Activated T-helper 1 cell treated with Interleukin-2 at 50 U/mL for 16 hours (primary cell): ENCODE results near the gene ASAP2.

ENCODE experiments used
- DNase-seq: peaks from one replicate; pipeline ENCODE4 v3.0.0-alpha.2; 2020; ENCODE audit warnings: low read depth

ASAP2 gene

DNA sequence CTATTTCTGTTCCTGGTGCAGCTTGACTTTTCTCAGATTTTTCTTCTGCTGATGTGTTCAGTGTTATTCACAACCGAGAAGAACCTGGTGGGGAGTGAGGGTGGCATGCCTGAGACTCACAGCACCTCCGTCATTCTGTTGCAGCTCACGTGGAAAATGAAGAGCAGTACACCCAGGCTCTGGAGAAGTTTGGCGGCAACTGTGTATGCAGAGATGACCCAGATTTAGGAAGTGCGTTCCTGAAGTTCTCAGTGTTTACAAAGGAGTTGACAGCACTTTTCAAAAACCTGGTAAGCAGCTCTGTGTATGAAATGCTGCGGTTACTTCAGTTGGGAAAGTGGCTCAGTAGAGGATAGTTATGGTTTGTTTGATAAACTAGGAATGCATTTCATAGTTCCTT is 90.5 kb downstream of the ASAP2 start:
- DNase-seq: no peak

DNA sequence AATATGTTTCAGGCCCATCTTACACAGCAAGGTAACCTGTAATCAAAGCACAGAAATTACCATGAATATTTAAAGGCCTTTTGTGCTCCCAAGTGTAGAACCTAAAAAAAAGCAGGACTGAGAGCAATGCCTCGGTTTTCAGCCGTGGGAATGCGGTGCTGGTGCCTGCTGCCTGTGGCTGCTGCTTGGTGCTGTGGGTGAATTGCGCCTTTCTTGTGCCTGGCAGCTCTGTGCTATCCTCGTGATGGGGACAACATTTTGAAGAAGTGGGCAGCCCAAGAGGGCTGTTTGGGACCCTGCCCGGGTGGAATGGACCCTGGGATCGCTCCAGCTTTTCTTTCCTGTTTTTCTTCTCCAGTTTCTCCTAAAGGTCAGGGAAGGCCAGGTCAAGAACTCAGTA is 91.2 kb downstream of the ASAP2 start:
- DNase-seq: no peak

DNA sequence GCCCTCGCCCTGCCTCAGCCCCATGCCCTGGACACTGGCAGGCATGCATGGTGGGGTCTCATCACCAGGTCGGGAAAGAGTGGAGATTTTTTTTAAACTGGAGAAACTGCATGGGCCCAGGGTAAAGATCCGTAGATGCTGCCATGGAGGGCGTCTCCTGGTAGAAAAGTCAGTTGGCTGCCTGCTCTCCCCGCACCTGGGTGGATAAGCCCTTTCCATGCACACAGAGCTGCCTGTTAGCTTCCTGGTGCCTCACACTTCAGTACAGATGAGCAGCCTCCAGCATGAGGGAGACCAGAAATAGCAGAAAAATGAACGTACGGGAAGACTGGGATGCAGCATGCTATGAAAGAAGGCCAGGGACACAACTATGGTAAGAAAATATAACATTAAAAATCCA is 92.0 kb downstream of the ASAP2 start:
- DNase-seq: no peak

DNA sequence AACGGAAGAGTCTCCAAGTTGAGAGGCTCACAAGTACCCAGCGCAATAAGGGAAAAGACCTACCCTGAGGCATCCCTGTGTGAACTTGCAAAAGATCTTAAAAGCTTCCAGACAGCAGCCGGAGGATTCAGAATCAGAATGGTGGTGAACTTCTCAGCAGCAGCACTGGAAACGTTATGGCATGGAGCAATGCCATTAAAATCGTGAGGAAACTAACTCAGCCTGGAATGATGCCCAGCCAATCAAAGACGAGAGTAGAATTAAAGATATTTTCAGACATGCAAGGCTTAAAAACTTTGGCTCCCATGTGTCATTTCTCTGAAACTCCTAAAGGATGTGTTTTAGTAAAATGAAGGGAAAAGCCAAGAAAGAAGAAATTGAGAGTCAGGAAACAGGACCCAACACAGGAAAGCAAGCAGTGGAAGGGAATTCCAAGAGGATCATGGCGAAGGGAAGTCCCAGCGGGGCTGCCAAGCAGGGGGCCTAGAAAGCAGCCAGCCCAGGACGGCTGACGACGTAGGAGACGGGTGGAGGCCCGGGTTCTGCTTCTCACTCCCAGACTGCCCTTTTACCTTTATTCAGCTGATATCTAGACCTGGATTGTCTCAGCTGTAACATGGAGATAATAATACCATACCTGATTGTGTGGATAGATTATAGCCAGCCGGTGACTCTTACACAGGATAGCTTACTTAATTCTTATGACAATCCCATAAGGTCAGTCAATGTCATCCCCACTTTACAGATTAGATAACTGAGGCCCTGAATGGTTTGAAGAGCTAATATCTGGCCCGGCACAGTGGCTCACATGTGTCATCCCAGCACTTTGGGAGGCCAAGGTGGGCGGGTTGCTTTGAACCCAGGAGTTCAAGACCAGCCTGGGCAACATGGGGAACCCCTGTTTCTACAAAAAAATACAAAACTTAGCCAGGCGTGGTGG is 92.8 kb downstream of the ASAP2 start:
- DNase-seq: no peak

DNA sequence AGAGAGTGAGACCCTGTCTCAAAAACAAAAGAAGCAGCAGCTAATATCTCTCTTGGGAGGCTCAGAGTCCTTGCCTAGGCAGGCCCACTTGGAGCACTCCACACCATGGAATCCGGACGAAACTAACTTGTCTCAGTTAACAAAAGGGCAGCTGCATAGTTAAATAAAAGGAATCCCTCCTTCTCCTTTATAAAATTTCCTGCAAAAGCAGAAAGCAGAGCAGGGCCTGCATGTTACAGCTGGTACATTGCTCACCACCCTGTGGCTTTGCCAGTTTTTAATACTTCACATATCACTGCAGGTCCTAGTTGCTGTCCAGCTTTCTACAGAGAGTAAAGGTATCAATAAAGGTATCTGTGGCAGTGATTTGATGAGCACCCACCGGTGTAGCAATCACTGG is 93.6 kb downstream of the ASAP2 start:
- DNase-seq: no peak

DNA sequence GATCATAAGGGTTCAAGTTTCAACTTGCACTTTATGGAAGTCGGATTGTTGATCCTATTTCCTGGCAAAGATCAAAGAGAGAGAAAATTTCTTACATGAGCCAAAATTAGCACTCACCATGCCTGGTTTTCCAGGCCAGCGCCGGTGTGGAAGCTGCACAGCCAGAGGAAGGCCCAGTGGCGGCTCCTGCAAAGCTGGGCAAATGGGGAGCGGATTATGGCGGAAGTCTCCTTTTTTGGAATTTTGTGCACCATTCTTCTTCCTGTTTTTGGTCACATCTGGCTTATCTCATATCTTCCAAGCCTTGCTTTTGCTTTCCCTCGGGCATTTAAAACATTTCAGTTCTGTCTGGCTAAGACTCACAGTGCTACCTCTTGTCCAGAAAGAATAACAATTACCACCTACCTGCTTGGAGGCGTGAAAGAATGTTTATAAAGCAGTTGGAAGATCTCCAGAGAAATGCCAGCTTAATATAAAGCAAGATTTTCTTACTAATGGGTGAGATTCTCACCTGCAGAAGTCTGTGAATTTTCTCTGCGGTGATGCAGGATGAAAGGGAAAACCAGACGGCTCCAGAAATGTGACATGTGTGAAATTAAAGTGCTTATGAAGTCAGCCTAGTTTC is 94.3 kb downstream of the ASAP2 start:
- DNase-seq: no peak

DNA sequence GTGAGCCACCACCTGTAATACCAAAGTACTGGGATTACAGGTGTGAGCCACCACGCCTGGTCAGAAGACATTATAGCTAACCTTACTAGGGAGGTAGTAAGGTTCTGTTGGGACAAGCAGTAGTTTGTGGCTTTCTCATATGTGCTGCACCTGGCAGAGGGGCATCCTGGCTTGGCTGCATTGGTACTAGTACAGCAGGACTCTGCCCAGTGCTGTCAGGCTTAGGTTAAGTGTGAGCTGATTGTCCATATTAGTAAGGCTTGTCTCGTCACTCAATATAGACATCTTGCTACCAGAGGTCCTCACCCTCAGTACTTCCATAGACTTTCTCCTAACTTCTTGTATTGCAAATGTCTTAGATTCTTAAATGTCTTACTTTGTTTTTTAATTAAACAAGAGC is 96.1 kb downstream of the ASAP2 start:
- no peak for DNase-seq

DNA sequence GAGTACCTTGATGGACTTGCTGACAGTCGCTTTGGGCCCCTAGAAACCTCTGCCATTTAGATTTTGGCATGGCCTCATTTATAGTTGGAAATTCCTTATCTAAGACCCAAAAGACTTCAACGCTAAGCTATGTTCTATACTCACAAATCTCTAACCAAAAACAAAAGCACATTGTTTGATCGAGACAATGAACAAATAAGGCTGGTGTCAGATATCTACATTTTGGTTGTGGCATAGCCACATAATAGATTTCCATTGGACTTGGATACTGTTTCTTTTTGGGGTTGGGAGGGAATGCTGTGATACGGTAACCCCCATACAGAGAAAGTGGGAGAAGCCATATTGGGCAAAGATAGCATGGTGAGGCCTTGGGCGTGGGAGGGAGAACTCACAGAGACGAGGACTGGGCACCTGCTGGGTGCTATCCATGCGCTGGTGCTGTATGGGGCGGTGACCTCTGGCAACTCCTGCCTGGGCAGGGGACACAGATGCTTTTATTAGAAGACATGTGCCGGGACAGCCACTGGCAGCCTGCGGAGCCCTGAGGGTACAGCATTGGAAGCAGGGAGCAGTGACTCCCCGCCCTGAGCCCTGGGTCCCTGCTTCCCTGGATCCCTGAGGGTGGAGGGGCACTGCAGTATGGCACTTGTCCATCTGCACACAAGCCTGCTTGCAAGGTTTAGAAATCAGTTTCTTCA is 97.1 kb downstream of the ASAP2 start:
- DNase-seq: no peak

DNA sequence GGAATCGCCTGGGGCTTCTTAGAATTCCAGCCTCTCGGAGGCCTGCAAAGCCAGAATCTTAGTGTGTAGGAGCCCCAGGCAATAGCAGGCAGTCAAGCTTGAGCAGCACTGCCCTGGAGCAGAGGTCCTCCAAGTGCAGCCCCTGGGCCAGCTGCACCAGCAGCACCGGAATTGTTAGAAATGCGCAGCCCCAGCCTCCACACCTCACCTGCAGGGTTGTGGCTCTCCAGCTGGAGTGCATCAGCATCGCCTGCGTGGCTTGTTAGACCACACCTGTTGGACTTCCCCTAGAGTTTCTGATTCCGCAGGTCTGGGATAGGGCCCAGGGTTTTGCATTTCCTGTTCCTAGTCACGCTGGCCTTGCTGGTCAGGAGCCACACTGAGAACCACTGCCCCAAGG is 100.3 kb downstream of the ASAP2 start:
- DNase-seq: no peak

DNA sequence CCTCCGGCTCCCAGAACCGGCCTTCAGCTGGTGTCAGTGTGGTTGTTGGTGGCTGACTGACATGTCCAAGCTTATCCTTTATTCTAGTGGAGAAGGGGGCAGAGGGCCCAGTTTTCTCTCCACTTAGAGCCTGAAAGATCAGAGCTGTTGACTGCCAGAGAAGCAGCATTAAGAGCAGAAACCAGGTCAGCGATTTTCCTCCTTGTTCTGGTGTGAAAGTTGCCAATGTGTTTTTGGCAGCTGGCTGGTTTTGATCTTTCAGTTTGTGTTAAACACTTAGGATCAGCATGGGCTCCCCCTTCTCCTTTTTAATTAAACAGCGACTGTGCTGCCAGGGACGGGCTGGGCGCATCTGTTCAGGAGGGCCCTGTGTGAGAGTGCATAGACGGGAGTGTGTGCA is 100.9 kb downstream of the ASAP2 start:
- DNase-seq: no peak

DNA sequence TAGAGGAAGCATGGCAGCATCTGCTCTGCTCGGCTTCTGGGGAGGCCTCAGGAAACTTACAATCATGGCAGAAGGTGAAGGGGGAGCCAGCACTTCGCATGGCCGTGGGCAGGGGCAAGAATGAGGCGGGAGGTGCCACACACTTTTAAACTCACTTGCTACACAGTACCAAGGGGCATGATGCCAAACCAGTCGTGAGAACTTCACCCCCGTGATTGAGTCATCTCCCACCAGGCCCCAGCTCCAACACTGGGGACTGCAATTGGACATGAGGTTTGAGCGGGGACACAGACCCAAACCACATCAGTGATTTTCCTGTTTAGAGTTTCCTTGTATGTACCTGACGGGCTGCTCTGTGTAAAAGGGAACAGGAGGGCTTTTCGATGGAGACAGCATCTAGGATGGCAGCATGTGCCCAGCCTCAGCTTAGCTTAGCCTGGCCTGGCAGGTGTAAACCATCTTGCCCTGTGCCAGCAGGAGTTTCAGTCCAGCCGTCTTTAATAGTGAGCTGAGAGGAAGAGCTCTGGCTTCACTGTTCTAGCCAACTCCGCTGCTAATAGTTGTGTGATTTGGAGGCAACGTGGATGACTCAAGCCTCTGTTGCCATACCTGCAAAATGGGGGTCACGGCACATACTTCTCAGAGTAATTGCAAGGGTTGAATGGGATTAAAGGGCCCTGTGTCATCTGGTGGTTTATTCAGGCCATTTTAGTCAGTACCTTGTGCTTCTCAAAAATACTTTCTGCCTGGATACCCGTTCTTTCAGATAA is 101.8 kb downstream of the ASAP2 start:
- DNase-seq: no peak

DNA sequence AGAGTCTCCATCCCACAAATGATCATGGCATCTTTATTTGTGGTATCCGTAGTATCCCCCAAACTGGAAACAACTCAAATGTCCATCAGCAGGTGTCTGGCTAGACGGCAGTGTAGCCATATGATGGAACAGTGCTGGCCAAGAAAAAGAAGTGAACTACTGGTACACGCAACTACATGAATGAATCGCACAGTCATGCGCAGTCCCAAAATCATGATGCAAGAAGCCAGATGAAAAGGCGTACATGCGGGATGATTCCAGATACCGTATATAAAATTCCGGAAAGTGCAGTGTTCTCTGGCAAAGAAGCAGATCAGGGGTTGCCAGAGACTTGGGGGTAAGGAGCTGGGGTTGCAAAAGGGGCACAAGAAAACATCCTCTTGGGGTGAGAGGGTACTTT is 102.5 kb downstream of the ASAP2 start:
- DNase-seq: no peak

DNA sequence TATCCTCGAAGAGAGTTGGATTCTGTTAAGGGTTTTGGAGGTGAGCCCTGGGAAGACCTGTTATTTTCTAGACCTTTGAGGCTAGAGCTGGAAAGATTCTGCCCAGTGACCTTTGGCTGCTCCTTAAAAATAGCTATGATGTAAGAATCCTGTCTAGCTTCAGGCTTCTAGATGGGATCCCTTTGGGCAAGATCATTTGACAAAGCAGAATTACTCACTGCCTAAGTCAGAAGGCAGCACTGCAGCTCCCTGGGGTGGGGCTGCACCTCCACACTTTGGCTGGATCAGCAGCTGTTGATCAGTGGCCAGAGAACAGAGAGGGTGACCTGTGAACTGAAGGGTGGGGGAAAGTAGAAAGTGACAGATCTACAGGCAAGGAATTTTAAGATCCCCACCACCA is 103.8 kb downstream of the ASAP2 start:
- no peak for DNase-seq

DNA sequence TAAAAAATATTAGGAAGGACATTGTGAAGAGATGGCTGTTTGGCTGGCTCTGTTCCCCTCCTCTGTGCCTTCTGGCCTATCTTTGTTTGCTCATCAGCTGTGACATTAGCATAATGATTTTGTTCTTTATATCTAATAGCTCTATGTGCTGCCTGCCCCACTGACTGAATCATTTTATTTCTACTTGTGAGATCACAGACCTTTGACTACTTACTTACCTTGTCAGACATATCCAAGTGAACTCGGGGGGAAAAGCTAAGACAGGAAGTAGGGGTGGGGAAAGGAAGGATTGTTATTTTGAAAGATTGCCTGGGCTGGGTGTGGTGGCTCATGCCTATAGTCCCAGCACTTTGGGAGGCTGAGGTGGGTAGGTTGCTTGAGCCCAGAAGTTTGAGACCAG is 104.2 kb downstream of the ASAP2 start:
- no peak for DNase-seq

DNA sequence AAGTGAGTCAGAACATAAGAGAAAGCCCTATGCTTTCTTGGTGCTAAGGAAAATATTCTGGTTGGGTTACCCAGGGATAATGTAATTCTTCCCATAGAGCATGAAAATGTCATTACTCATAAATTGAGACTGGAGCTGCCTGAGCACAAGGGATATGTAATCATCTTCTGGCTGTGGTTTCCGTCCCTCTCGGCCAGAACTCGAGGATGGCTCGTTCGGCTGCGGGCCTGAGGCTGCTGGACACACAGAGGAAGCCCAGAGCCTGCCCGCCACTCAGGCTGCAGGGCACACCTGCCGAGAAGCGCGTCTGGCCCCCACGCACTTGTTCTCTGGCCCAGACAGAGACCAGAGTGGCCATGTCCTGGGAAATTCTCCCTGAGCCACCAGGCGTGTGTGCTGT is 104.9 kb downstream of the ASAP2 start:
- DNase-seq: no peak

DNA sequence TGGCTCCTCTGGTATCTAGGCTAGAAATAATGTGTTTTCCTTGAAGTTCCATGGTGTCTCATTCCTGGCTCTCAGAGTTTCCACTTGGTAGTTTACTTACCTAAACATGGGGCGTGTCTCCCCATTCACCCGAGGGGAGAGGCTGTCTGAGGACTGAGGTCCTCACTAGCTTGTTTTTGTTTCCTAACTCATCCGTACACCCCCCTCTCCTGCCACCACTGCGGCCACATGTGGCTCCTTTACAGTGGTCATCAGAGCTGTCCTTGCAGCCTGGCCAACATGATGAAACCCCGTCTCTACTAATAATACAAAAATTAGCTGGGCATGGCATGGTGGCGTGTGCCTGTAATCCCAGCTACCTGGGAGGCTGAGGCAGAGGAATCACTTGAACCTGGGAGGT is 106.0 kb downstream of the ASAP2 start:
- no peak for DNase-seq

DNA sequence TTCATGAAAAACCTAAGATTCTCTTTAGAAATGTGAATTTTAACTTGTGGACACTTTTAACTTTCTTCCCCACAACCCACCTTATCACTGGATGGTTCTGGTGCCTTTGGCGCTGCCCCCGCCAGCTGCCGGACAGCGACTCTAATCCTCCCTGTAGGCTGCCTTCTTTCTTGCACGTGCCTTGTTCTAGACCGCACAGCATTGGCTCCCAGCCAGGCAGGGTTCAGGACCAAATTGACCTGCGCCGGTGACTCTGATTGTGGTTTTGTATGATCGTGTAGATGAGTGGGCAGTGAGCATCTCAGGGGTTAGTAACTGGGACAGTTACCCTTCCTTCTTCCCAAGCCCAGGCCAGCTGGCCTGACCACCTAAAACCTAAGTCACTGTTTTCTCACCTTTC is 106.8 kb downstream of the ASAP2 start:
- no peak for DNase-seq

DNA sequence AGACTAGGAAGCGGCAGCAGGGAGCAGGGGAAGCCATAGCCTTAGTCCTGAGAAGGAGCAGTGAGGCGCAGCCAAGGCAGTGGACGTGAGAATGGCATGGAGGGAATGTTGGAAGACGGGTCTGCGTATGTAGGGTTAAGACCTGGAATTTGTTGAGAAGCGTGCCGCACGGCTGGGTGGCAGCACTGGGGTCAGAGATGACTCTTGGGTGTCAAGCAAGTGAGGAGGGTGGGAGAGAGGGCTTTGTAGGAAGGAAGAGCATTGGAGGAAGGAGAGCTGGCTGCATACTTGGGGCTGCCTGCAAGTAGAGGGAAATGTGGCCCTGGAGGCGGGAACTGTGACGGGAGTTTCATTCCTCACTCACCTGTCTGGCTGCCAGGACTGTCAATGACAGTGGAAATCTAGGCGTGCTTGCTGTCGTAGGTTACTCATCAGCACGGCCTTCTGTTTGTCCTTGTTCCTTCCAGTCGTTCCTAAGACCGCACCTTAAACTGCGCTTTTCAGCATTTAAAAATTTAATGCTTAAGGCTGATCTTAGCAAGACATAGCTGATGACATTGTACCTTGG is 108.8 kb downstream of the ASAP2 start:
- no peak for DNase-seq

DNA sequence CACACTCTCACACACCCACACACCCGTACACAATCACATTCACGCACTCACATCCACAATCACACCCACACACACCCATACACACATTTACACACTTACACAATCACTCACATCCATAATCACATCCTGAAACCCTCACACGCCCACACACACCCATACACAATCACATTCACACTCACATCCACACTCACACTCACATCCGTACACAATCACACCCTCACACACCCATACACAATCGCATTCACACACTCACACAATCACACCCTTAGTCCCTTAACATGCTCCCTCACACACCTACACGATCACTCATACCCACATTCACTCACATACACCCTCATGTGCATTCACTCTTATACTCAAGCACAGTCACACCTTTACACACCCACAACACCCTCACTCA is 110.9 kb downstream of the ASAP2 start:
- no peak for DNase-seq

DNA sequence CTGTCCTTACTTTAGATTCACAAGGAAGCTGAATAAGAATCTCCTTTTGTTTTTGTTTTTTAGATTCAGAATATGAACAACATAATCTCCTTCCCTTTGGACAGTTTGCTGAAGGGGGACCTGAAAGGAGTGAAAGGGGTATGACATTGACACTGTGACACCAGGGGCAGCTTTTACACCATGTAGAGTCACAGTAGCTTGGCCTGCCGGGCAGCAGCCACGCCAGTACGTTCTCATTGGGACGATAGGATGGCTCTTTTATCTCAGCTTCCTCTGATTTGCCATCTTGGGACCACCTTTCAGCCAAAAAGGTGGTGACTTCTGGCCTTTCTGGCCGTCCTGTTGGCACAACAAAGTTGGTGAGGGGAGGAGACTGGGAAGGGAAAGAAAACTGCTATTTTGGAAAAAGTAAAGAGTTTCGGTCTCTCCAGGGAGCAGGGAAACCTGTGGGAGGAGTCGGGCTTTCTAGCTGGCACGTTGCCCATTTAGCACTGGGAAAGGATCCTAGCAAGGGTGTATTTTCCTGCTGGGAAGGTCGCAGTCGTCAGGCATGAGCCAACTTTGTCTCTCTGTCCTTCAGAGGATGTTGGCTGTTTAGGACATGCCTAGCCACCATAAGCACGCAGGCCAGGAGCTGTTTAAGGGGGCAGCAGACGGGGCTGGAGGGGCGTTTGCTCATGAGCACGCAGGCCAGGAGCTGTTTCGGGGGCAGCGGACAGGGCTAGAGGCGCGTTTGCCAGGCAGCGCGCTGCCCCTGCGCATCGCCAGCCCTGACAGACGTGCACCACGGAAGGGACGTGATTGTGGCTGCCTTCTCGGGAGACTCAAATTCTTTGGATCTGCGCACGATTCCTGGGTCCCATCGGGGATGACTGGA is 112.1 kb downstream of the ASAP2 start:
- DNase-seq: no peak

DNA sequence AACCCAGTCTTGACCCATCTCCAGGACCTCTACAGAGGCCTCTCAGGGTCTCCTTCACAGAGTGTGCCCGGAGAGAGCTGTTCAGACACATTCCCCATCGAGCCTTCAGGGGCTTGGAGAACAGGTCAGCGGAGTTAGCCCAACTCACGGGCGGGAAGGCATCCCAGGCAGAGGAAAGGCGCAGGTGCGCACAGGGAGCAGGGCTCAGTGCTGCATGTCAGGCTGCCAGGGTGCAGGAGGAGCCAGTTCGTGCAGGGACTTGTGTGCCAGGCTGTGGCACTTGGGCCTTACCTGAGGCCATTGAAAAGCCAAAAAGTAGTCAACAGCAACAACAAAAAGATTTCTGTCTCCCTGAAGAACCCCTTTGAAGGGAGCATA is 112.7 kb downstream of the ASAP2 start:
- DNase-seq: no peak
